Mucosa of descending colon (tissue), 3 donors: Measurements from ENCODE around the gene PLXDC2. TPM values are rescaled to one million over a fixed set of nuclear protein-coding genes. Genes with fewer than 3 reads are reported as not detected.

Experiments
- ATAC-seq: fragments of 200-7000 bp; cut with Tn5 transposase; one replicate; pipeline ENCODE4 v1.9.1; 2020; ENCODE audit warnings: mild to moderate bottlenecking, moderate library complexity
- DNase-seq, 3 donors: peaks; one replicate each; pipeline ENCODE4 v3.0.0-alpha.2; 2020
- H3K36me3 ChIP-seq: fragments of 200-600 bp; one replicate; pipeline ENCODE4 v1.8.0; 2021; ENCODE audit warnings: low read depth, mild to moderate bottlenecking
- H3K4me1 ChIP-seq: fragments of 200-600 bp; one replicate; pipeline ENCODE4 v1.8.0; 2021; ENCODE audit warnings: low read depth, mild to moderate bottlenecking
- H3K4me3 ChIP-seq: fragments of 200-600 bp; one replicate; pipeline ENCODE4 v1.8.0; 2021; ENCODE audit warnings: mild to moderate bottlenecking
- H3K9me3 ChIP-seq: fragments of 200-600 bp; one replicate; pipeline ENCODE4 v1.8.0; 2021; ENCODE audit warnings: mild to moderate bottlenecking
- CTCF ChIP-seq: fragments of 200-600 bp; IDR thresholded peaks from one replicate; pipeline ENCODE4 v1.8.0; 2022; ENCODE audit warnings: antibody characterized with exemption, mild to moderate bottlenecking
- intact Hi-C, 2 donors: fragments of 100-400 bp; cut with DNase I in 1 of 2; cut with micrococcal nuclease in 1 of 2; formaldehyde crosslinking; loops; one replicate each; pipeline versions ENCODE4 v1.11.0 to v1.11.1; 2022; cut with DNase I, micrococcal nuclease
- total RNA-seq, 3 donors: library from RNA; stranded (reverse); fragmentation: NEBNext Ultra II Directional in 2 of 3; extraction: Animal tissue kit (Norgen Biotek cat#: 25700) in 2 of 3; gene quantifications; one replicate each; pipeline versions ENCODE4 v1.2.1 to v1.2.4, GENCODE V29; 2021 to 2023
- donor health status: DM: no; HTN: no; CAD: no; lungs with moderate emphysema.
- donor health status: DM: no; HTN: no; CAD: no.
- donor health status: DM: no; HTN: yes; CAD: no.

The PLXDC2 gene
- total RNA-seq, 3 donors from 2014 or later: 19.9 to 31.6 (median 30.3) TPM

GRCh38 chr10:20287586-20287985 is 471.4 kb downstream of the PLXDC2 start:
- no peak for ATAC-seq
- TF ChIP-seq CTCF: no peak
- intact Hi-C loops: no loop called here
- H3K9me3 ChIP-seq: no peaks in the 10 kb centered on the region
- no peaks in the 10 kb centered on the region for H3K36me3 ChIP-seq
- DNase-seq: no peak
- no peak overlapping the region for H3K4me3 ChIP-seq
- no peaks in the 10 kb centered on the region for H3K4me1 ChIP-seq

DNA sequence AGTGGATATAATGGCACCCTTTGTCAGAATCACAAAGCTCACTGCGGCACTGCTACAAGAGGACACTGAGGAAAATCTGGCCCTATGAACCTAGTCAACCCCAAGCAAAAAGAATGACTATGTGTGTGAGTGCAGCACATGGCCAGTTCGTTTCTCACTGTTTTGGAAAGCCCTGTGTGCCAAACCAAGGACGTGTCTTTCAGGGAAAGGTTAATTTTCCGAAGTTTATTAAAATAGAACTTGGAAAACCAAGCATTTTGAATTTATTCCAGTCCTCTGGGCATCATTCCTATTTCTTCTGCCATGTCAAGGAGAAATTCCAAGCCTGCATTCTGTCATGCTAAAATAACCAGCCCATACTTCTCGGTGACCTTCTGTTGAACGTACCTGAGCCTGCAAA is 471.8 kb downstream of the PLXDC2 start:
- Histone ChIP-seq H3K4me1 (no peaks in the 10 kb centered on the region), H3K9me3 (no peaks in the 10 kb centered on the region), H3K36me3 (no peaks in the 10 kb centered on the region), H3K4me3 (no peak overlapping the region)
- no peak for TF ChIP-seq CTCF
- DNase-seq (no peak), ATAC-seq (no peak)
- intact Hi-C loops: no loop called here

DNA sequence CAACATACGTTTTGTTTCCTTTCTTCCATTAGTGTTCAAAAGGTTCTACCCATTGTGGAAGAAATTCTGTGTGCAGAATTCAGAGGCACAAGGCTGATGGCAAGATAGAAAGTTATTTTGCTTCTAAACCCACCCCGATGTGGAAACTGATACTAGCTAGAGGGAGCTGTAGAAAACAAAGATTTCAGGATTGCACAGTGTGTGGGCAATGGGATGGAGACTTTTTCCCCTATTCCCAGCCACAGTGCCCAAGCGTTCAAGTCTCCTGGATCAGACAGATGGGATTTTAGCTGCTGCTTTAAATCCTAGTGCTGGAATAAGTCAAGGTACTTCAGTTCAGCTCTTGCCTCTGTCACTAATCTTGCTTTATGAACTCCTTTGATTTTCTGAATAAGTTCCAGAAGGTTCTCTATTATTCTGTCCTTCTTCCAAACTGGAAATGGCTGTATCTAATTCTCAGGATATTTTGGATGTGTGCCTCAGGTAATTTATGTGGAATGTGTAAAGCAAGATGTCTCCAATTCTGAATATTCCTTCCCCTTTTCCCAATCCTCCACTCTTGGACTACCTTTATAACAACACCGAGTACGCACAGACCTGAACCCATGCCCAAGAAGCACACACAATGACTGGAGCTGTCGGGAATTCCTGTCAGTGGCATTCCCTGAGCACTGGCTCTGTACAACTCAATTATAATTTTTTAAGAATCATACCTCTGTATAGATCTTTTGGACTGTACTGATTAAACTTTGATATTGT is 473.0 kb downstream of the PLXDC2 start:
- Histone ChIP-seq H3K4me3 (no peak overlapping the region), H3K36me3 (no peaks in the 10 kb centered on the region), H3K4me1 (no peaks in the 10 kb centered on the region), H3K9me3 (no peaks in the 10 kb centered on the region)
- ATAC-seq (no peak), DNase-seq (no peak)
- intact Hi-C loops: no loop called here
- no peak for TF ChIP-seq CTCF

GRCh38 chr10:20298417-20298816 is 482.2 kb downstream of the PLXDC2 start:
- intact Hi-C loops: no loop called here
- no peak for TF ChIP-seq CTCF
- no peaks in the 10 kb centered on the region for H3K4me1 ChIP-seq
- peaks cover 6% of the 10 kb centered on the region for H3K9me3 ChIP-seq
- no peaks in the 10 kb centered on the region for H3K36me3 ChIP-seq
- ATAC-seq: no peak
- no peak overlapping the region for H3K4me3 ChIP-seq
- DNase-seq: no peak

- ATAC-seq (no peak), DNase-seq (no peak)
- intact Hi-C loops: no loop called here
- no peak overlapping the region for H3K4me3 ChIP-seq
- H3K9me3 ChIP-seq: peaks cover 6% of the 10 kb centered on the region
- H3K4me1 ChIP-seq: no peaks in the 10 kb centered on the region
- TF ChIP-seq CTCF: no peak
- H3K36me3 ChIP-seq: no peaks in the 10 kb centered on the region
Observed at GRCh38 chr10:20299034-20299736, 483.0 kb downstream of the PLXDC2 start.
